Measurements from ENCODE around the gene PGGHG. TPM values are rescaled to one million over a fixed set of nuclear protein-coding genes. Genes with fewer than 3 reads are reported as not detected.
A peak's percentile ranks its signal among the peaks of the same experiment; 100 is the strongest.

Gene PGGHG
- total and polyA plus RNA-seq, 2 of the 13 experiments (the other 11 are each of a cell fraction or from before 2014, with no cell fraction given), result 5.9 to 14.8 TPM

GRCh38 chr11:297051-297585, 8.2 kb downstream of the PGGHG start:
- no peak for DNase-seq (ENCODE audit: low spot score)
- peak; percentile 5; the same call in 1 of the 3 replicates for ATAC-seq
- no peak overlapping the region for H3K4me2 ChIP-seq (ENCODE audit: low read depth, low read length)
- H3K4me3 ChIP-seq (replicated peaks in 1 of 3; ENCODE audit: insufficient read depth in 1 of 3, low read depth in 2 of 3, low read length in 3 of 3), result no peak overlapping the region
- no peak overlapping the region for H3K27ac ChIP-seq (ENCODE audit: extremely low read length, insufficient read depth, low read length)
- no peak overlapping the region for H2AFZ ChIP-seq (ENCODE audit: low read length)
- H3K79me2 ChIP-seq (ENCODE audit: insufficient read depth, low read length), result no peaks in the 10 kb centered on the region
- TF ChIP-seq ZFY (CRISPR knock-in tag; IDR thresholded peaks at IDR 0.05), result 0 out of 2 replicates have a peak, but pooled peaks have one; percentile 0
- TF ChIP-seq CSRNP1 (CRISPR knock-in tag; IDR thresholded peaks at IDR 0.05), result no peak
- TF ChIP-seq NBN (conservative IDR thresholded peaks at IDR 0.05), result no peak
- 0 out of 2 replicates have a peak, but pooled peaks have one; percentile 44 for TF ChIP-seq ZC3H13 (CRISPR knock-in tag; IDR thresholded peaks at IDR 0.05)
- peak; percentile 27; the same call in 1 of the 2 replicates for TF ChIP-seq POLR2G (IDR thresholded peaks at IDR 0.05; ENCODE audit: low read depth, low read length)
- 0 out of 2 replicates have a peak, but pooled peaks have one; percentile 21 for TF ChIP-seq AKAP8 (CRISPR knock-in tag; IDR thresholded peaks at IDR 0.05)
- POLR2A ChIA-PET, result no interaction called here
- peaks cover 35% of the 10 kb centered on the region for H3K4me1 ChIP-seq (ENCODE audit: insufficient read depth, low read length)
- H3K9me3 ChIP-seq (ENCODE audit: low read length), result no peaks in the 10 kb centered on the region
- no peak for FAIRE-seq
- CTCF ChIA-PET (ENCODE audit: low intra/inter-chr PET ratio, low total read pairs), result no interaction called here
- no peaks in the 10 kb centered on the region for H4K20me1 ChIP-seq (ENCODE audit: insufficient read depth, low read length)
- BruUV-seq (replicated peaks), result no TSS peak
- peaks cover 11 to 20% of the 10 kb centered on the region in 2 experiments for H3K27me3 ChIP-seq (ENCODE audit: control insufficient read depth in 1 of 2, insufficient read depth in 2 of 2, low read length in 2 of 2)
- 51% methylated on average over 12 of the region's 13 CpGs for WGBS (ENCODE audit: low lambda C conversion rate)
- H3K36me3 ChIP-seq (replicated peaks in 1 of 2; ENCODE audit: control insufficient read depth in 1 of 2, insufficient read depth in 2 of 2, low read length in 2 of 2), result 0 out of 5 replicates have a peak, but pooled peaks cover 0 to 2% of the 10 kb centered on the region in 2 experiments
- no peak overlapping the region for H3K9ac ChIP-seq (ENCODE audit: insufficient read depth, low read depth, low read length)
- in situ Hi-C loops (cut with HindIII; ENCODE audit: extremely low pct_ligation_motif_present, low pct_unique_long_range_greater_than_20kb) (no loop called here), intact Hi-C loops (cut with micrococcal nuclease; ENCODE audit: unreplicated experiment) (no loop called here)
